Adrenal gland (tissue), 12 donors: Measurements from ENCODE around the gene SLC35B1. TPM values are rescaled to one million over a fixed set of nuclear protein-coding genes. Genes with fewer than 3 reads are reported as not detected.
A peak's percentile ranks its signal among the peaks of the same experiment; 100 is the strongest.

Source experiments
- DNase-seq, 7 donors: peaks; one replicate each; pipeline ENCODE4 v3.0.0-alpha.2; 2019 to 2020
- H3K27ac ChIP-seq, 5 donors: fragments of 200-600 bp; sonication (generic) in 4 of 5; 1 replicate in 3 of 5; 2 replicates in 2 of 5; pipeline versions ENCODE4 v1.5.1 to v1.8.0; 2016 to 2020; ENCODE audit warnings: mild to moderate bottlenecking in 1 of 5
- H3K27me3 ChIP-seq: fragments of 200-600 bp; 2 replicates; pipeline ENCODE4 v1.8.0; 2021
- H3K36me3 ChIP-seq, 2 donors: fragments of 200-600 bp; replicated peaks in 1 of 2; 1 replicate in 1 of 2; 2 replicates in 1 of 2; pipeline versions ENCODE4 v1.5.1 to v1.8.0; 2018 to 2022
- H3K4me1 ChIP-seq, 2 donors: fragments of 200-600 bp; replicated peaks in 1 of 2; 1 replicate in 1 of 2; 2 replicates in 1 of 2; pipeline versions ENCODE4 v1.5.1 to v1.8.0; 2018 to 2021
- H3K4me3 ChIP-seq, 4 donors: fragments of 200-600 bp; sonication (generic) in 3 of 4; one replicate each; pipeline ENCODE4 v1.5.1; 2016 to 2018
- H3K9me3 ChIP-seq, 3 donors: fragments of 200-600 bp; sonication (generic) in 1 of 3; replicated peaks in 1 of 3; 1 replicate in 2 of 3; 2 replicates in 1 of 3; pipeline versions ENCODE4 v1.5.1 to v1.8.0; 2016 to 2021
- POLR2A ChIP-seq, 2 donors: fragments of 450-650 bp; IDR thresholded peaks; one replicate each; pipeline ENCODE4 v1.6.1; 2017; ENCODE audit warnings: antibody characterized with exemption in 2 of 2, mild to moderate bottlenecking in 2 of 2, moderate library complexity in 1 of 2
- WGBS, 4 donors: extraction: QIAGEN DNeasy Blood & Tissue Kit in 2 of 4; methylation state at CpG; one replicate each; pipeline versions ENCODE4 v1.1.5 to v1.1.7; 2013 to 2017; 5-methylcytosine and 5-hydroxymethylcytosine counted together
- intact Hi-C, 2 donors: fragments of 100-400 bp; cut with DNase I; formaldehyde crosslinking; loops; one replicate each; pipeline versions ENCODE4 v1.14.1 to v1.15.0; 2022 to 2023
- polyA plus RNA-seq, 3 donors: library from polyadenylated mRNA; stranded (reverse); fragments of 200-250 nt in 2 of 3; fragments of 350-450 nt in 1 of 3; fragmentation: Illumina TruSeq in 1 of 3; extraction: RNeasy Lipid Tissue Mini Kit (QIAGEN cat#74804) in 1 of 3; gene quantifications; one replicate each; pipeline ENCODE4 v1.2.3, GENCODE V29; 2013 to 2014
- total RNA-seq, 9 donors: library from RNA; depleted of rRNA in 4 of 9; stranded (reverse); fragments of >200 nt in 4 of 9; fragments of 120-200 nt in 1 of 9; fragmentation: NEBNext Ultra II Directional in 1 of 9; extraction: Animal tissue kit (Norgen Biotek cat#: 25700) in 1 of 9; gene quantifications; one replicate each; pipeline versions ENCODE4 v1.1.0 to v1.2.4, GENCODE V29; 2013 to 2023
- TF ChIP-seq, protein P1 (sequence below), 6 experiments: fragments of 450-650 bp in 4 of 6; fragments of 200-600 bp in 2 of 6; sonication (generic) in 1 of 6; IDR thresholded peaks; 1 replicate in 5 of 6; 2 replicates in 1 of 6; pipeline versions ENCODE4 v1.5.1 to v1.8.0; 2016 to 2021; ENCODE audit warnings: antibody characterized with exemption in 6 of 6, mild to moderate bottlenecking in 2 of 6, moderate library complexity in 1 of 6
- donor health status: healthy with polysubstance abuse.
- donor health status: Bipolar disorder and iron deficiency.
- donor health status: DM: yes; HTN: yes; CAD: no.
- donor health status: DM: no; HTN: no; CAD: no.
- donor health status: DM: no; HTN: no; CAD: no.
- donor health status: DM: yes; HTN: yes; CAD: no.

Gene SLC35B1
- total and polyA plus RNA-seq, 12 donors: 20.9 to 87.9 (median 43.0) TPM

DNA sequence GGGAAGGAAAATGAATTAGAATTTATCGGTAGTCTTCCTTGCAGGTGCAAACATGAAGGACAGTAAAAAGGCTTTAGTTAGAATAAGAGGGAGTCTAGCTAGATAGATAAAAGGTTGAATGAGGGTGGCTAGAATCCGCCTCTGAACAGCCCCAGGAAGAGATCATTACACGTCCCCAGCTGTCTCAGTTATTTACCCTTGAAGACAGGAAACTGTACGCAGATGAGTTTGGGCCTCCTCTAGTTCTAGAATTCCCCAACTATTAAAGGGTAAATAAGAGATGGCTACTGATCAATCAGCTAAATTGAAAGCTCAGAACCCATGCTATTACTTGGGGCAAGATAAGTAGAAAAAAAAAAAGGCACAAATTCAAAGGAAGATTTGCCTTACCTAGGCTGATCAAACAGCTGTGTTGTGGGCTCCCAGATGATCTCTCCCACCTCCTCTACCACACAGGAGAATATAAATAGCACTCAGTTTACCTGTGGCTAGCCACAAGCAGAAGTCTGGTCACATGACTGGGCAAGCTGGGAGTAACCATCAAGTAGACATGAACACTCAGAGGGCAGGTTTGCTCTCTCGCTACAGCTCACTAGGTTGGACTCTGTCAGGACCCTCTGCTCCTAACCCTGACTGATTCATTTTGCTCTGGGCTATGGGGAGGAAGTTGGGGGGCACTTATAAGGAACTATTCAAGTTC is 39.2 kb upstream of the SLC35B1 start:
- no peak for TF ChIP-seq POLR2A (IDR thresholded peaks at IDR 0.05)
- TF ChIP-seq, protein P1, sequence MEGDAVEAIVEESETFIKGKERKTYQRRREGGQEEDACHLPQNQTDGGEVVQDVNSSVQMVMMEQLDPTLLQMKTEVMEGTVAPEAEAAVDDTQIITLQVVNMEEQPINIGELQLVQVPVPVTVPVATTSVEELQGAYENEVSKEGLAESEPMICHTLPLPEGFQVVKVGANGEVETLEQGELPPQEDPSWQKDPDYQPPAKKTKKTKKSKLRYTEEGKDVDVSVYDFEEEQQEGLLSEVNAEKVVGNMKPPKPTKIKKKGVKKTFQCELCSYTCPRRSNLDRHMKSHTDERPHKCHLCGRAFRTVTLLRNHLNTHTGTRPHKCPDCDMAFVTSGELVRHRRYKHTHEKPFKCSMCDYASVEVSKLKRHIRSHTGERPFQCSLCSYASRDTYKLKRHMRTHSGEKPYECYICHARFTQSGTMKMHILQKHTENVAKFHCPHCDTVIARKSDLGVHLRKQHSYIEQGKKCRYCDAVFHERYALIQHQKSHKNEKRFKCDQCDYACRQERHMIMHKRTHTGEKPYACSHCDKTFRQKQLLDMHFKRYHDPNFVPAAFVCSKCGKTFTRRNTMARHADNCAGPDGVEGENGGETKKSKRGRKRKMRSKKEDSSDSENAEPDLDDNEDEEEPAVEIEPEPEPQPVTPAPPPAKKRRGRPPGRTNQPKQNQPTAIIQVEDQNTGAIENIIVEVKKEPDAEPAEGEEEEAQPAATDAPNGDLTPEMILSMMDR (IDR thresholded peaks at IDR 0.05): no peak
- H3K27ac ChIP-seq: peak overlapping the region in 1 of 5 donors; percentile 29
- 78 to 91% (median 85%) methylated on average over 5 of the region's 5 CpGs for WGBS, 4 donors
- no peak overlapping the region for H3K4me3 ChIP-seq
- peaks cover 0 to 19% of the 10 kb centered on the region in 2 donors for H3K4me1 ChIP-seq
- DNase-seq: no peak
- H3K9me3 ChIP-seq: no peaks in the 10 kb centered on the region
- intact Hi-C loops: no loop called here
- H3K36me3 ChIP-seq: no peaks in the 10 kb centered on the region
- no peaks in the 10 kb centered on the region for H3K27me3 ChIP-seq

DNA sequence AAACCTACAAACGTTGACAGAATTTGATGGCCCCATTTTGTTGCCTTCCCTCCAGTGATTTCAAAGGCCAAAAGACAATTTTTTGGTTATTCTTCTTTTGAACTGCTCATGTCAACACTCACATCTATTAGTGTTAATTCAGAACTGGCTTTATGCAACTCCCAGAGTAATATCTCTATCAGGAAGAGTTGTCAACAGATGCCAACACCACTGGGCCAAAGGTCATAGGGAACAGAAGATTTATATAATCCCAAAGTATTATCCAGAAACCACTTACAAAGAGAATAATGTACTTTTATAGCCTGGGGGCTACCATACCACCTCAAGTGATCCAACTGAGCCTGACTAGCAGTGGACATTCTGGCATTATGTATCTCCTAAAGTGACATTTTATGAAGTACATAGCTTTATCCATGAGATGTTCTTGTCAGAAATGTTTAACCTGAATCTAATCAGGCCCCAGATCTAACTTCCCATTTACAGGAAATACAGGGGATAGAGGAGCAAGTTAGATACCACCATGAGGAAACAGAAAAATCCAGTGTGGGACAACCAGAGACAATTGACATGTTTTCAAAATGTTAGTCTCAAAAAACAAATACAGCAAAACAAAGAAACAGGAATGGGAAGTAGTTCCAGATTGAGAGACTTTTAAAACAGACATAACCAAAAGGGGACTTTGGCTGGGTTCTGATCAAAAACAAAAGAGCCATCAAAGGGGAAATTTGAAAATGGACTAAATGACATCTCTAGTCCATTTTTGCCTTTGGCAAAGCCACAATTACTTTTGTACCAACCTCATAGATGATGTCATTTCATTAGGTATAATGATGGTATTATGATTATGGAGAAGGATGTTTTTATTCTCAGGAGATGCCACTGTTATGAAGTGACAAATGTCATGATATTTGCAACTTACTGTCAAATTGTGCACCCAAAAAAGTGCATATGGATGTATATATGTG is 37.7 kb upstream of the SLC35B1 start:
- intact Hi-C loops: no loop called here
- Histone ChIP-seq H3K27ac (no peak overlapping the region), H3K9me3 (no peaks in the 10 kb centered on the region), H3K27me3 (no peaks in the 10 kb centered on the region), H3K4me3 (no peak overlapping the region), H3K36me3 (no peaks in the 10 kb centered on the region), H3K4me1 (peaks cover 0 to 34% of the 10 kb centered on the region in 2 donors)
- TF ChIP-seq, protein P1 (IDR thresholded peaks at IDR 0.05): no peak
- no peak for TF ChIP-seq POLR2A (IDR thresholded peaks at IDR 0.05)
- 65 to 81% (median 72%) methylated on average over 1 of the region's 1 CpG for WGBS, 4 donors
- no peak for DNase-seq

DNA sequence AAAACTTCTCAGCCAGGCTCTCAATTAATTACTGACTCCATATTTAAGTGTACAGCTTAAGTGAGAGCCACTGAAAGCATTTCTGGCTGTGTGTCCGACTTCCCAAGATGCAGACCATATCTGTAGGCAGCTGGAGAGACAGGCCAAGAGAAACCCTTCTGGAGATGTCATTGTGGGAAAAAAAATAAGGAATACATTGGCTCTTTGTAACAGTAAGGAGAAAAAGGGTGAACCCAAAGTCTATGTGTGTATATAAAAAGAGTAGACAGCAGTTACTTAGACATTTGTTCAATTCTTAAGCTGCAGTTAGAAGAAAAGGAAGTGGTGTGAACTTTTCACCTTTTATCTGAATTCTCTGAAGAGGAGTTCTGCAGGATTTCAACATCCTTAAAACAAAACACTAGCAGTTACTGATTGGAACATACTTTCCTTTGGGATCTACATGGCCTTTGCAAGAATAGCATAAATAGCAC is 34.4 kb upstream of the SLC35B1 start:
- 52 to 61% (median 57%) methylated on average over 1 of the region's 1 CpG for WGBS, 4 donors
- Histone ChIP-seq H3K9me3 (no peaks in the 10 kb centered on the region), H3K4me1 (peaks cover 6 to 45% of the 10 kb centered on the region in 2 donors)

More for the DNA sequence above, 34.4 kb upstream of the SLC35B1 start:
- DNase-seq: no peak
- peak overlapping the region in 2 of 5 donors; percentile 48 to 49 for H3K27ac ChIP-seq
- TF ChIP-seq, protein P1 (IDR thresholded peaks at IDR 0.05): no peak
- no peak for TF ChIP-seq POLR2A (IDR thresholded peaks at IDR 0.05)
- intact Hi-C loops: no loop called here
- H3K36me3 ChIP-seq: no peaks in the 10 kb centered on the region
- H3K4me3 ChIP-seq: no peak overlapping the region
- H3K27me3 ChIP-seq: no peaks in the 10 kb centered on the region
